NCI-H146 treated with DMSO at 0.1 percent for 48 hours (cell line): ENCODE results near the gene SLC28A3.
A peak's percentile ranks its signal among the peaks of the same experiment; 100 is the strongest.

Source experiments
- DNase-seq: peaks from one replicate; lab custom pipeline; 2025; ENCODE audit not compliant: unreplicated experiment; lab: John Stamatoyannopoulos, UW

SLC28A3 gene

GRCh38 chr9:84301851-84302250 is 38.7 kb downstream of the SLC28A3 start:
- no peak for DNase-seq

GRCh38 chr9:84300271-84300670 is 40.3 kb downstream of the SLC28A3 start:
- DNase-seq: no peak

GRCh38 chr9:84297162-84297821 is 43.3 kb downstream of the SLC28A3 start:
- no peak for DNase-seq

- DNase-seq: no peak
Measured at GRCh38 chr9:84296146-84296843, 44.3 kb downstream of the SLC28A3 start.

- no peak for DNase-seq
Measured at GRCh38 chr9:84294241-84294950, 46.2 kb downstream of the SLC28A3 start.

GRCh38 chr9:84293001-84293798 is 47.4 kb downstream of the SLC28A3 start:
- no peak for DNase-seq

- DNase-seq: no peak
Measured at GRCh38 chr9:84285381-84285780, 55.2 kb downstream of the SLC28A3 start.

- no peak for DNase-seq
Measured at GRCh38 chr9:84283946-84284345, 56.6 kb downstream of the SLC28A3 start.

GRCh38 chr9:84278130-84278529 is 62.4 kb downstream of the SLC28A3 start:
- no peak for DNase-seq

GRCh38 chr9:84277646-84278045 is 62.9 kb downstream of the SLC28A3 start:
- DNase-seq: no peak

- DNase-seq: no peak
Measured at GRCh38 chr9:84276741-84277140, 63.8 kb downstream of the SLC28A3 start.

- no peak for DNase-seq
Measured at GRCh38 chr9:84271921-84272556, 68.5 kb downstream of the SLC28A3 start.

GRCh38 chr9:84271531-84271900 is 69.0 kb downstream of the SLC28A3 start:
- DNase-seq: no peak

- DNase-seq: no peak
Measured at GRCh38 chr9:84270847-84271530, 69.6 kb downstream of the SLC28A3 start.

- peak; percentile 9 for DNase-seq
Measured at GRCh38 chr9:84266087-84266561, 74.4 kb downstream of the SLC28A3 start.

GRCh38 chr9:84264307-84265029 is 76.1 kb downstream of the SLC28A3 start:
- DNase-seq: no peak

- DNase-seq: peak; percentile 20
Measured at GRCh38 chr9:84261070-84261746, 79.3 kb downstream of the SLC28A3 start.

GRCh38 chr9:84258371-84258770 is 82.2 kb downstream of the SLC28A3 start:
- DNase-seq: no peak

- no peak for DNase-seq
Measured at GRCh38 chr9:84255696-84256095, 84.9 kb downstream of the SLC28A3 start.
